Tibial nerve (tissue), 4 donors: ENCODE results near the gene HES4. TPM values are rescaled to one million over a fixed set of nuclear protein-coding genes. Genes with fewer than 3 reads are reported as not detected.

Experiments
- DNase-seq, 2 donors: peaks; one replicate each; pipeline ENCODE4 v3.0.0-alpha.2; 2019; ENCODE audit warnings: low spot score in 2 of 2
- H3K27ac ChIP-seq, 4 donors: fragments of 200-600 bp; sonication (generic) in 3 of 4; one replicate each; pipeline ENCODE4 v1.5.1; 2017 to 2019; ENCODE audit warnings: mild to moderate bottlenecking in 1 of 4
- H3K27me3 ChIP-seq, 2 donors: fragments of 200-600 bp; sonication (generic) in 1 of 2; one replicate each; pipeline versions ENCODE4 v1.5.1 to v1.6.0; 2017 to 2019
- H3K36me3 ChIP-seq, 3 donors: fragments of 200-600 bp; sonication (generic); one replicate each; pipeline ENCODE4 v1.5.1; 2018 to 2019
- H3K4me1 ChIP-seq, 4 donors: fragments of 200-600 bp; sonication (generic) in 3 of 4; one replicate each; pipeline ENCODE4 v1.5.1; 2017 to 2019
- H3K4me3 ChIP-seq, 4 donors: fragments of 200-600 bp; sonication (generic) in 3 of 4; one replicate each; pipeline ENCODE4 v1.5.1; 2017 to 2019; ENCODE audit warnings: mild to moderate bottlenecking in 1 of 4, moderate library complexity in 1 of 4
- H3K9me3 ChIP-seq, 4 donors: fragments of 200-600 bp; sonication (generic) in 3 of 4; one replicate each; pipeline ENCODE4 v1.5.1; 2017 to 2019
- CTCF ChIP-seq, 5 experiments: fragments of 200-600 bp in 3 of 5; fragments of 450-650 bp in 2 of 5; sonication (generic) in 3 of 5; IDR thresholded peaks; one replicate each; pipeline ENCODE4 v1.5.1; 2016 to 2019; ENCODE audit warnings: antibody characterized with exemption in 5 of 5, mild to moderate bottlenecking in 3 of 5, moderate library complexity in 2 of 5
- EP300 ChIP-seq, 2 donors: sonication (generic); formaldehyde crosslinking; IDR thresholded peaks; one replicate each; pipeline ENCODE4 v1.6.1; 2017; ENCODE audit warnings: antibody characterized with exemption in 2 of 2, mild to moderate bottlenecking in 1 of 2
- POLR2A ChIP-seq, 2 donors: fragments of 450-650 bp; IDR thresholded peaks; one replicate each; pipeline ENCODE4 v1.6.1; 2017; ENCODE audit warnings: antibody characterized with exemption in 2 of 2, mild to moderate bottlenecking in 2 of 2, moderate library complexity in 2 of 2
- WGBS, 2 donors: methylation state at CpG; one replicate each; pipeline ENCODE4 v1.1.5; 2018; 5-methylcytosine and 5-hydroxymethylcytosine counted together
- total RNA-seq, 4 donors: library from RNA; depleted of rRNA; stranded (reverse); fragments of >200 nt; gene quantifications; one replicate each; pipeline ENCODE4 v1.1.0, GENCODE V29; 2016

Gene HES4
- 10 to 100 TPM; 26.9 to 70.8 (median 58.7) TPM for total RNA-seq

- Histone ChIP-seq H3K27ac (peak within 1 kb of the TSS; percentile 85 to 98 (median 95)), H3K36me3 (no peaks in the 10 kb centered on the region), H3K27me3 (peaks cover 0 to 55% of the 10 kb centered on the region in 2 donors), H3K4me3 (peak within 1 kb of the TSS; percentile 49 to 70 (median 65)), H3K4me1 (peaks cover 0 to 46% (median 25%) of the 10 kb centered on the region in 4 donors), H3K9me3 (no peaks in the 10 kb centered on the region)
- DNase-seq: peak; percentile 53 to 72
- TF ChIP-seq CTCF (IDR thresholded peaks at IDR 0.05) (peak in 1 of 5 experiments; percentile 7), POLR2A (IDR thresholded peaks at IDR 0.05) (peak; percentile 64 to 82), EP300 (IDR thresholded peaks at IDR 0.05) (peak in 1 of 2 donors; percentile 44)
- WGBS, 2 donors: 0% methylated on average over 43 to 67 of the region's 95 CpGs
Observed at GRCh38 chr1:999725-1000356, at the start of gene HES4. Gene HES4 (minus strand): TSS chr1:1000097. CDS start chr1:999973, 124 bp downstream.

GRCh38 chr1:1048765-1049164, 48.9 kb upstream of the HES4 start:
- H3K4me3 ChIP-seq: no peak overlapping the region
- 90% methylated on average over 20 to 27 of the region's 28 CpGs for WGBS, 2 donors
- H3K4me1 ChIP-seq: no peaks in the 10 kb centered on the region
- H3K27me3 ChIP-seq: no peaks in the 10 kb centered on the region
- DNase-seq: no peak
- H3K27ac ChIP-seq: no peak overlapping the region
- no peaks in the 10 kb centered on the region for H3K9me3 ChIP-seq
- peaks cover 0 to 95% (median 0%) of the 10 kb centered on the region in 3 donors for H3K36me3 ChIP-seq
- TF ChIP-seq CTCF (IDR thresholded peaks at IDR 0.05): no peak
- TF ChIP-seq POLR2A (IDR thresholded peaks at IDR 0.05): no peak
- no peak for TF ChIP-seq EP300 (IDR thresholded peaks at IDR 0.05)

GRCh38 chr1:1047963-1048362, 48.1 kb upstream of the HES4 start:
- no peak overlapping the region for H3K27ac ChIP-seq
- no peak overlapping the region for H3K4me3 ChIP-seq
- TF ChIP-seq EP300 (IDR thresholded peaks at IDR 0.05): no peak
- no peak for TF ChIP-seq POLR2A (IDR thresholded peaks at IDR 0.05)
- no peak for TF ChIP-seq CTCF (IDR thresholded peaks at IDR 0.05)
- H3K27me3 ChIP-seq: no peaks in the 10 kb centered on the region
- WGBS, 2 donors: 82 to 94% methylated on average over 19 to 24 of the region's 25 CpGs
- peaks cover 0 to 95% (median 0%) of the 10 kb centered on the region in 3 donors for H3K36me3 ChIP-seq
- no peaks in the 10 kb centered on the region for H3K9me3 ChIP-seq
- H3K4me1 ChIP-seq: no peaks in the 10 kb centered on the region
- DNase-seq: no peak

- Histone ChIP-seq H3K36me3 (peaks cover 0 to 95% (median 0%) of the 10 kb centered on the region in 3 donors), H3K27ac (no peak overlapping the region), H3K9me3 (no peaks in the 10 kb centered on the region), H3K4me3 (no peak overlapping the region), H3K27me3 (no peaks in the 10 kb centered on the region), H3K4me1 (no peaks in the 10 kb centered on the region)
- TF ChIP-seq POLR2A (IDR thresholded peaks at IDR 0.05): no peak
- no peak for TF ChIP-seq CTCF (IDR thresholded peaks at IDR 0.05)
- no peak for TF ChIP-seq EP300 (IDR thresholded peaks at IDR 0.05)
- WGBS, 2 donors: 91 to 94% methylated on average over 7 to 10 of the region's 19 CpGs
- DNase-seq: no peak
Observed at GRCh38 chr1:1047407-1047806, 47.5 kb upstream of the HES4 start.

GRCh38 chr1:1046767-1047166, 46.9 kb upstream of the HES4 start:
- H3K4me3 ChIP-seq: no peak overlapping the region
- no peak for DNase-seq
- TF ChIP-seq CTCF (IDR thresholded peaks at IDR 0.05) (no peak), POLR2A (IDR thresholded peaks at IDR 0.05) (no peak), EP300 (IDR thresholded peaks at IDR 0.05) (no peak)
- H3K36me3 ChIP-seq: peaks cover 0 to 90% (median 0%) of the 10 kb centered on the region in 3 donors
- no peak overlapping the region for H3K27ac ChIP-seq
- H3K4me1 ChIP-seq: no peaks in the 10 kb centered on the region
- H3K9me3 ChIP-seq: no peaks in the 10 kb centered on the region
- 96% methylated on average over 14 to 18 of the region's 26 CpGs for WGBS, 2 donors
- no peaks in the 10 kb centered on the region for H3K27me3 ChIP-seq
